Karpas-422 (cell line): ENCODE data around the gene CASQ2. TPM values are rescaled to one million over a fixed set of nuclear protein-coding genes. Genes with fewer than 3 reads are reported as not detected.
A peak's percentile ranks its signal among the peaks of the same experiment; 100 is the strongest.

ENCODE experiments used
- DNase-seq: peaks from one replicate; pipeline ENCODE4 v3.0.0-alpha.2; 2015
- H2AFZ ChIP-seq: fragments of 200-600 bp; sonication (generic); 2 replicates; pipeline ENCODE4 v1.6.1; 2014; ENCODE audit warnings: antibody characterized with exemption, low read length, mixed read lengths
- H3K27ac ChIP-seq: fragments of 200-600 bp; sonication (generic); 2 replicates; pipeline ENCODE4 v1.5.1; 2014; ENCODE audit warnings: mild to moderate bottlenecking, low read length, moderate library complexity
- H3K27me3 ChIP-seq: fragments of 200-600 bp; sonication (generic); 2 replicates; pipeline ENCODE4 v1.6.1; 2014; ENCODE audit warnings: low read length, mixed read lengths
- H3K36me3 ChIP-seq: fragments of 200-600 bp; sonication (generic); 2 replicates; pipeline ENCODE4 v1.6.1; 2014; ENCODE audit warnings: low read length, mixed read lengths; ENCODE audit not compliant: insufficient read depth
- H3K4me1 ChIP-seq: fragments of 200-600 bp; sonication (generic); 2 replicates; pipeline ENCODE4 v1.6.1; 2014; ENCODE audit warnings: mild to moderate bottlenecking, low read length, mixed read lengths
- H3K4me2 ChIP-seq: fragments of 200-600 bp; sonication (generic); 2 replicates; pipeline ENCODE4 v1.6.1; 2014; ENCODE audit warnings: low read length, low read depth, mild to moderate bottlenecking; ENCODE audit not compliant: poor library complexity, severe bottlenecking
- H3K4me3 ChIP-seq: fragments of 200-600 bp; sonication (generic); 2 replicates; pipeline ENCODE4 v1.5.1; 2014; ENCODE audit warnings: mild to moderate bottlenecking, antibody characterized with exemption, low read length, mixed read lengths
- H3K79me2 ChIP-seq: fragments of 200-600 bp; sonication (generic); 2 replicates; pipeline ENCODE4 v1.6.1; 2014; ENCODE audit warnings: mild to moderate bottlenecking, low read length, mixed read lengths
- H3K9ac ChIP-seq: fragments of 200-600 bp; sonication (generic); 2 replicates; pipeline ENCODE4 v1.6.0; 2014; ENCODE audit warnings: low read length
- H3K9me2 ChIP-seq: fragments of 200-600 bp; sonication (generic), shearing (Covaris generic); replicated peaks from 2 replicates; pipeline ENCODE4 v1.6.0; 2014; ENCODE audit warnings: mild to moderate bottlenecking, low read length, moderate library complexity; ENCODE audit not compliant: insufficient read depth
- H3K9me3 ChIP-seq: fragments of 300-700, 200-600 bp; sonication (generic); 2 replicates; pipeline ENCODE4 v1.6.1; 2014; ENCODE audit warnings: low read length, mixed read lengths
- H4K20me1 ChIP-seq: fragments of 200-600 bp; sonication (generic); 2 replicates; pipeline ENCODE4 v1.6.1; 2014; ENCODE audit warnings: mild to moderate bottlenecking, antibody characterized with exemption, low read length, low read depth; ENCODE audit not compliant: insufficient read depth
- total RNA-seq: library from RNA; depleted of rRNA; stranded (reverse); fragments of >200 nt; shearing (Covaris generic); gene quantifications from 2 replicates; pipeline ENCODE4 v1.2.3, GENCODE V29; 2014; ENCODE audit warnings: low replicate concordance

The CASQ2 gene
- total RNA-seq, 1 experiment from 2014 or later, result not detected

GRCh38 chr1:115706587-115707425, 61.7 kb downstream of the CASQ2 start:
- DNase-seq, result peak; percentile 81

DNA sequence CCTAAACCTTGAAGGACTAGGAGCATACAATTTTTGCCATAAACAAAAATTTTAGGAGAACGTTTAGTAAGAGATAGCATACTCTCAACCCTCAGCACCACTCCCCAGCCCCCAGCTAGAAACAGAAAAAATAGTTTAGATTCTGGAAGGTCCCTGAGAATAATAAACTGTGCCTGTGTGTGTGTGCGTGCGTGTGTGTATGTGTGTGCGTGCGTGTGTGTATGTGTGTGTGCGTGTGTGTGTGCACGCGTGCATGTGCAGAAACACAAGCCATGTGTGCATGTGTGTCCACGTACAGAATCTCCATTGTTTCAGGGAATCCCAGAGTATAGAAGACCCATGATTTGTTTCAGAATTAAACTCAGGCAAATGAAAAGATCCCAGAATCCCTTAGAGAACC, 62.6 kb downstream of the CASQ2 start:
- H3K9me2 ChIP-seq, result no peaks in the 10 kb centered on the region
- no peaks in the 10 kb centered on the region for H3K4me1 ChIP-seq
- H3K27me3 ChIP-seq, result no peaks in the 10 kb centered on the region
- H2AFZ ChIP-seq, result no peak overlapping the region
- H3K9me3 ChIP-seq, result no peaks in the 10 kb centered on the region
- no peak overlapping the region for H3K4me2 ChIP-seq
- H3K27ac ChIP-seq, result no peak overlapping the region
- no peaks in the 10 kb centered on the region for H4K20me1 ChIP-seq
- no peaks in the 10 kb centered on the region for H3K36me3 ChIP-seq
- H3K4me3 ChIP-seq, result no peak overlapping the region
- H3K9ac ChIP-seq, result no peak overlapping the region
- no peak for DNase-seq
- no peaks in the 10 kb centered on the region for H3K79me2 ChIP-seq

More at GRCh38 chr1:115706587-115707425, 61.7 kb downstream of the CASQ2 start:
- Histone ChIP-seq H2AFZ (no peak overlapping the region), H3K9ac (no peak overlapping the region), H3K36me3 (no peaks in the 10 kb centered on the region), H3K79me2 (no peaks in the 10 kb centered on the region), H3K4me2 (no peak overlapping the region), H3K9me3 (no peaks in the 10 kb centered on the region), H3K4me1 (no peaks in the 10 kb centered on the region), H4K20me1 (no peaks in the 10 kb centered on the region), H3K9me2 (no peaks in the 10 kb centered on the region), H3K27me3 (no peaks in the 10 kb centered on the region), H3K4me3 (no peak overlapping the region), H3K27ac (no peak overlapping the region)

- no peaks in the 10 kb centered on the region for H3K9me2 ChIP-seq
- no peak overlapping the region for H3K9ac ChIP-seq
- H3K4me2 ChIP-seq, result no peak overlapping the region
- H2AFZ ChIP-seq, result no peak overlapping the region
- DNase-seq, result no peak
- no peaks in the 10 kb centered on the region for H3K4me1 ChIP-seq
- no peaks in the 10 kb centered on the region for H4K20me1 ChIP-seq
- no peaks in the 10 kb centered on the region for H3K27me3 ChIP-seq
- no peaks in the 10 kb centered on the region for H3K9me3 ChIP-seq
- no peaks in the 10 kb centered on the region for H3K36me3 ChIP-seq
- no peak overlapping the region for H3K27ac ChIP-seq
- H3K79me2 ChIP-seq, result no peaks in the 10 kb centered on the region
- H3K4me3 ChIP-seq, result no peak overlapping the region
These were observed 63.2 kb downstream of the CASQ2 start for GRCh38 chr1:115705085-115705951.

DNA sequence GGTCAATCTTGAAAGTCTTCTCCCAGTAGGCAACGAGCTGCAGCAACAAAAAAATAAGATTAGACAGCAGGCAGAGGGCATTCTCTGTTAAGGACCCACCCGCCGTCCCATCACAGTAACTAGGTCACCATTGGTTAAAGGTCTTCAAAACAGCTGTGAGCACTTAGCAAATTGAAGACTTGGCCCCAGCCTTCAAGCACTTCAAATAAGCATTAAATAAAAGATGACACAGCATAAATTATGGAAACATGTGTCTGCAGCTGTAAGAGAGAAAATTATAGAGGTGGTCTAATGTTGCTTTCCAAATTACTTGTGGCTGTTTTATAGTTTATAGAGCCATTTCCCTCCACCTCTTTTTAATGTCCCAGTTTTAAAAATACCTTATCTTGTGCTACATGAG, 65.6 kb downstream of the CASQ2 start:
- Histone ChIP-seq H3K9me3 (no peaks in the 10 kb centered on the region), H3K27ac (no peak overlapping the region), H3K9ac (no peak overlapping the region), H2AFZ (no peak overlapping the region), H3K4me3 (no peak overlapping the region), H3K27me3 (no peaks in the 10 kb centered on the region; the same call in 1 of the 2 replicates), H3K4me1 (no peaks in the 10 kb centered on the region), H3K9me2 (no peaks in the 10 kb centered on the region), H4K20me1 (no peaks in the 10 kb centered on the region), H3K79me2 (no peaks in the 10 kb centered on the region), H3K4me2 (no peak overlapping the region), H3K36me3 (no peaks in the 10 kb centered on the region)
- DNase-seq, result no peak

DNA sequence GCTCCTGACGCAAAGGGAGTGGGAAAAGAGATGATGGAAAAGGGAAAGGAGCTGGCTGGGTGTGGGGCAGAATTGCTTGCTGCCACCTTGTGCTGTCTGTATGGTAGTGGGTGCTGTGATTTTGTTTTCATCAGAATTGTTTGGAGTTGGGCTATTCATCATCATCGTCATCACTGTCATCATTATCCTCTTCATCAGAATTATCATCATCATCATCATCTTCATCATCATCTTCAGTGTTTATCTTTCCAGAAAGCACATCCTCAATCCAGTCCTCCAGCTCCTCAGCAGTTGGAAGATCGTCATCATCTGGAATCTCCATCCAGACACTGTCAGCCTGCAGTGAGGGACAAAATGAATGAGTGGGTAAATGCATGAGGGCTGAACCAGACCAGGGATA, 67.4 kb downstream of the CASQ2 start:
- H4K20me1 ChIP-seq, result no peaks in the 10 kb centered on the region
- H3K27ac ChIP-seq, result no peak overlapping the region
- no peaks in the 10 kb centered on the region for H3K9me3 ChIP-seq
- H3K27me3 ChIP-seq, result no peaks in the 10 kb centered on the region; the same call in 1 of the 2 replicates
- no peaks in the 10 kb centered on the region for H3K36me3 ChIP-seq
- no peak overlapping the region for H2AFZ ChIP-seq
- no peak overlapping the region for H3K4me3 ChIP-seq
- H3K9me2 ChIP-seq, result no peaks in the 10 kb centered on the region
- no peak overlapping the region for H3K4me2 ChIP-seq
- no peaks in the 10 kb centered on the region for H3K4me1 ChIP-seq
- no peak for DNase-seq
- H3K9ac ChIP-seq, result no peak overlapping the region
- no peaks in the 10 kb centered on the region for H3K79me2 ChIP-seq

DNA sequence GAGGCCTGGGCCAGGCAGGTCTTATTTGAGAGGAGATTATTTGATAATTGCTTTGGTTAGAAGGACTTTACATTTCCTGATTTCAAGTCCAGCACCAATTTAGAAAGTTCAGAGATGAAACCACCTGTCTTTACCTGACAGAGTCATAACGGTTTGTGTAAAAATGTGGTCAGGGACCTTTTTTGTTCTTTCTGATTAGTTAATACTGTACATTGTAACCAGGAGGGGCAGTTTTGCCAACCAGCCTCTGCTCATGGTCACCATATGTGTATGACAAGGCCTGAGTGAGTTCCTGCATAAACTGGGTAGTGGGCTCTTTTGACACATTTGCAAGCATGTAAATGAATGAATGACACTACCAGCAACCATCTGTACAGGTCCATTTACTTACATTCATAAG, 70.9 kb downstream of the CASQ2 start:
- H3K4me3 ChIP-seq, result no peak overlapping the region
- DNase-seq, result no peak
- H2AFZ ChIP-seq, result no peak overlapping the region
- H3K9ac ChIP-seq, result no peak overlapping the region
- no peaks in the 10 kb centered on the region for H3K9me3 ChIP-seq
- no peaks in the 10 kb centered on the region for H3K9me2 ChIP-seq
- no peak overlapping the region for H3K27ac ChIP-seq
- no peak overlapping the region for H3K4me2 ChIP-seq
- no peaks in the 10 kb centered on the region for H3K36me3 ChIP-seq
- H3K27me3 ChIP-seq, result no peaks in the 10 kb centered on the region; the same call in 1 of the 2 replicates
- H3K4me1 ChIP-seq, result no peaks in the 10 kb centered on the region
- no peaks in the 10 kb centered on the region for H3K79me2 ChIP-seq
- no peaks in the 10 kb centered on the region for H4K20me1 ChIP-seq

DNA sequence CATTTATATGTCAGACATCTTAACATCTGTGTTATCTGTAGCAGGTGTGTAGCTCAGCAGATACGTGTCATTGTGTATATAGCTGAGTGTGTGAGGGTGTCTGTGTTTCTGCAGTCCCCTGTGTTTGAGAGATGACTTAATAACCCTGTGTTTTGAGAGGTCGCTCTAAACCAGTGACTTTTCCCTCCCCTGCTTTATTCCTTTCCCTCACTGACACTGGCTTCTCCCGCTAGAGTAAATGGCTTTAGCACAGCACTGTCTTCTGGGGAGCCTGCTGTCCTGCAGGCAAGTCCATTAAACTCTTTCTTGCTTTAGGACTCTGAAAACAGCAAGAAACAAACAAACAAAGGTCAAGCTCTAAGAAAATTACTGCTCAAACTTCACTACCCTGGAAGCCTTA, 73.7 kb downstream of the CASQ2 start:
- H3K9me2 ChIP-seq, result no peaks in the 10 kb centered on the region
- no peaks in the 10 kb centered on the region for H4K20me1 ChIP-seq
- H3K4me2 ChIP-seq, result no peak overlapping the region
- H2AFZ ChIP-seq, result no peak overlapping the region
- no peaks in the 10 kb centered on the region for H3K79me2 ChIP-seq
- no peaks in the 10 kb centered on the region for H3K9me3 ChIP-seq
- no peak overlapping the region for H3K27ac ChIP-seq
- H3K36me3 ChIP-seq, result no peaks in the 10 kb centered on the region
- no peak overlapping the region for H3K4me3 ChIP-seq
- DNase-seq, result no peak
- H3K27me3 ChIP-seq, result no peaks in the 10 kb centered on the region; the same call in 1 of the 2 replicates
- H3K4me1 ChIP-seq, result no peaks in the 10 kb centered on the region
- no peak overlapping the region for H3K9ac ChIP-seq

DNA sequence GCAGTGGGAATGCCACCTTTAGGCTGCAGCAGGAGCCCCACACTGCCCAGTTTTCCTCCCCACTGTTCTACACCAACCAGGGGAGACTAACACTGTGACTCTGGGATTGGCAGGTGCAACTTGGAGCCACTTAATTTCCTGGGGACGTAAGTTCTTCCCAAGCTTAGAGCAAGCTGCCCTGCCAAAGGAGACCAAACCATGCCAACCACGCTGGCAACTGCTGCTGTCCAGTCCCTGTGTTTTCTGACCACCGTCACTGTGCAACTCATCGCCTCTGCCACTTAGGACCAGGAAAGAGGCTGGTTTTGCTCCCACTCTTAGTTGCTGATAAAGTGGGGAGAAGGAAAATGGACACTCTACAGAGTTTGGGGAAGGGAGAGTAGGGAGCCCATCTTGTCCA, 76.3 kb downstream of the CASQ2 start:
- Histone ChIP-seq H4K20me1 (no peaks in the 10 kb centered on the region), H3K4me3 (no peak overlapping the region), H3K4me1 (no peaks in the 10 kb centered on the region), H3K4me2 (no peak overlapping the region), H3K9me2 (no peaks in the 10 kb centered on the region), H3K9ac (no peak overlapping the region), H3K27me3 (no peaks in the 10 kb centered on the region), H3K9me3 (no peaks in the 10 kb centered on the region), H3K79me2 (no peaks in the 10 kb centered on the region), H3K36me3 (no peaks in the 10 kb centered on the region), H2AFZ (no peak overlapping the region), H3K27ac (no peak overlapping the region)
- no peak for DNase-seq
